Cardiac septum (tissue), 1 donor: Measurements from ENCODE around the gene SLC4A3. TPM values are rescaled to one million over a fixed set of nuclear protein-coding genes. Genes with fewer than 3 reads are reported as not detected.

Source experiments
- DNase-seq: peaks from one replicate; pipeline ENCODE4 v3.0.0-alpha.2; 2020; ENCODE audit warnings: low spot score
- intact Hi-C: fragments of 100-400 bp; cut with DNase I; formaldehyde crosslinking; loops from one replicate; pipeline ENCODE4 v1.14.0; 2022
- long read RNA-seq: library from polyadenylated mRNA; unstranded; transcript quantifications from one replicate; pipeline ENCODE4 v2.0.0, GENCODE V29; 2021
- total RNA-seq: library from RNA; stranded (reverse); fragmentation: NEBNext Ultra II Directional; extraction: Animal tissue kit (Norgen Biotek cat#: 25700); gene quantifications from one replicate; pipeline ENCODE4 v1.2.1, GENCODE V29; 2021
- donor health status: DM: no; HTN: no; CAD: no.

SLC4A3 gene
- total RNA-seq: 396 TPM
- long read RNA-seq, full-length matches to known transcripts: 87 of 827 reads
- long read RNA-seq, partial matches to known transcripts: 473 of 827 reads
- long read RNA-seq, other reads (novel, unspliced or antisense): 267 of 827 reads

- DNase-seq: peak; percentile 80
- intact Hi-C loops: no loop called here
Measured at GRCh38 chr2:219627103-219628100, at the start of gene SLC4A3. Gene SLC4A3 (plus strand): TSS chr2:219627630. CDS start chr2:219627993, 363 bp downstream.

DNA sequence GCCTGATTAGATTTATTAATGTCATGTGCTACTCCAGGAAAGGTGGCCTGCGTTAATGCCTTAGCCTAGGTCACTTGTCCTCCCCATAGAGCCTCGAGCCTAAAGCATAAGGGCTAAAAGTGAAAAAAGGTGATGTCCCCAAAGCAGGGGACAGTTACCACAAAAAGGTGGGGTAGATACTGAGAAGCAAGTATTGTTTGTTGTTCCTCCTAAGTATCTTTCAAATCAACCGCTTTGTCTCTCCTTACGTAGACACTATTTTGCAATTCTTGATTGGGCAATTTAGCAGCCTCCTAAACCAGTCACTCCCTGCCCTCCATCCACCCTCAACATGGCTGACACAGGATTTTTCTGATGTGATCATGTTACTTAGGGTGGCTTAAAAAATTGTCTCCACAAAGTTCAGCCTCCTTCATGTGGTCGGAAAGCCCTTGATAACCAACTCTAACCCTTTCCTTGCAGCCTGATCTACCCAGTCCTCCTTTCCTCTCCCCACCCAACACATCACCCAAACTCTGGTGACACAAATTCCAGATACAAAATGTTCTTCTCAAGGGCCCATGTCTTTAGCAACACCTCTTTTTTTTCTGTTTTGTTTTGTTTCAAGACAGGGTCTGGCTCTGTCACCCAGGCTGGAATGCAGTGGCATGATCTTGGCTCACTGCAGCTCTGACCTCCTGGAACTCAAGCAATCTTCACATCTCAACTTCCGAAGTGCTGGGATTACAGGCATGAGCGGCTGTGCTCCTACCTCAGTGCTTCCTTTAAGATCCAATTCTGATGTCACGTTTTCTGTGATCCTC is 48.4 kb upstream of the SLC4A3 start:
- no peak for DNase-seq
- intact Hi-C loops: no loop called here

GRCh38 chr2:219581346-219581745 is 46.1 kb upstream of the SLC4A3 start:
- DNase-seq: no peak
- intact Hi-C loops: no loop called here

DNA sequence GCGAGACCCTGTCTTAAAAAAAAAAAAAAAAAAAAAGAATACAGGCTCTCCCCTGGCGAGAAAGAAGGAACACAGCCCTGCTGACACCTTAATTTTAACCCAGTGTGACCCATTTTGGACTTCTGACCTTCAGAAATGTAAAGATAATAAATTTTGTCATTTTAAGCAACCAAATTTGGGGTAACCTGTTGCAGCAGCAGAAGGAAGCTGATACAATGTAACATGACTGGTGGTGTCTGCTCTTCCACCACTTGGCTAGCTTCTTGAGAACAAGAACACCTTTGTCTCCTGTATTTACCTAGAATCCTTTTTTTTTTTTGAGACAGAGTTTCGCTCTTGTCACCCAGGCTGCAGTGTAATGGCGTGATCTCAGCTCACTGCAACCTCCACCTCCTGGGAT is 36.3 kb upstream of the SLC4A3 start:
- intact Hi-C loops: loop anchor here (2.0 kb wide), 1 partner anchor 16 kb away; no protein-coding TSS in a partner anchor
- DNase-seq: no peak

- no peak for DNase-seq
- intact Hi-C loops: no loop called here
Measured at GRCh38 chr2:219592736-219593135, 34.7 kb upstream of the SLC4A3 start.

DNA sequence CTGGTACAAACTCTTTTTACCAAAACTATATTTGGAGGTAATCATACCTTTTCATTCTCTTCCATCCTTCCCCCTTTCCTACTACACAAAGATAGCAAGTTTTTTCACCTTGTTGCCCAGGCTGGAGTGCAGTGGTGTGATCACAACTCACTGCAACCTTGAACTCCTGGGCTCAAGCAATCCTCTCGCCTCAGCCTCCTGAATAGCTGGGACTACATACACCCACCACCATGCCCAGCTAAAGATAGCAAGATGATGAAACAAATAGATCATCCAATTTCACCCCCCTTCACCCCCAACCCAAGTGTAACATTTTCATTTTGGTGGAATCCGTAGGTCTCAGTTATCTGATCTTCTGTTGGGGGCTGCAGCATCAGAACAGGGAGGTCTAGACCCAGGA is 34.3 kb upstream of the SLC4A3 start:
- no peak for DNase-seq
- intact Hi-C loops: no loop called here

GRCh38 chr2:219595256-219595655 is 32.2 kb upstream of the SLC4A3 start:
- DNase-seq: no peak
- intact Hi-C loops: no loop called here

DNA sequence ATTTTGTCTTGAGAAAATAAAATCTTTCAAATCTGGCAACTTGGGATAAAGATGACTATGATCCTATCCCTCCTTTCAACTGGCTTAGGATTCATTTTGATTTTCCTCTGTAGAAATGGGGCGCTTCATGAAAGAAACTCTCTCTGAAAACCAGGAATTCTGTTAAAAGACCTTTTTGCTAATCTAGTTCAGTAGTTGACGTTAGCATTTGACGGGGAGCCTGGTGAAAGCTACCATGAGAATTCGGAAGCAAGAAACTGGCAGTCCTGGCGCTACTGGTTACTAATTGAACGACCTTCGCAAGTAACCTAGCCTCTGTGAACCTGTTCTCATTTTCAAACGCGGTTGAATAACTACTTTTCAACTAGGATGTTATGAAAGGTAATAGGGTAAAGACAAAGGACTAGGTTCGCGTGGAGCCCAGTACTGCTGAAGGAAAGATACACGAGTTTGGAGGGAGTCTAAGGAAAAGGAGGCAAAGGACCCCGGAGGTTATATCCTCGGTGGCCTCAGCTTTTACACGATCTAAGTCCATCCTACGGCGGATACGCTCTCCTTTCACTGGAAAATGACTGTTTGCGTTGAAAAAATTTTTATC is 30.4 kb upstream of the SLC4A3 start:
- intact Hi-C loops: loop anchor here (2.0 kb wide), 2 partner anchors 26 to 54 kb away; partner anchors contain the start of genes CHPF and OBSL1
- no peak for DNase-seq

DNA sequence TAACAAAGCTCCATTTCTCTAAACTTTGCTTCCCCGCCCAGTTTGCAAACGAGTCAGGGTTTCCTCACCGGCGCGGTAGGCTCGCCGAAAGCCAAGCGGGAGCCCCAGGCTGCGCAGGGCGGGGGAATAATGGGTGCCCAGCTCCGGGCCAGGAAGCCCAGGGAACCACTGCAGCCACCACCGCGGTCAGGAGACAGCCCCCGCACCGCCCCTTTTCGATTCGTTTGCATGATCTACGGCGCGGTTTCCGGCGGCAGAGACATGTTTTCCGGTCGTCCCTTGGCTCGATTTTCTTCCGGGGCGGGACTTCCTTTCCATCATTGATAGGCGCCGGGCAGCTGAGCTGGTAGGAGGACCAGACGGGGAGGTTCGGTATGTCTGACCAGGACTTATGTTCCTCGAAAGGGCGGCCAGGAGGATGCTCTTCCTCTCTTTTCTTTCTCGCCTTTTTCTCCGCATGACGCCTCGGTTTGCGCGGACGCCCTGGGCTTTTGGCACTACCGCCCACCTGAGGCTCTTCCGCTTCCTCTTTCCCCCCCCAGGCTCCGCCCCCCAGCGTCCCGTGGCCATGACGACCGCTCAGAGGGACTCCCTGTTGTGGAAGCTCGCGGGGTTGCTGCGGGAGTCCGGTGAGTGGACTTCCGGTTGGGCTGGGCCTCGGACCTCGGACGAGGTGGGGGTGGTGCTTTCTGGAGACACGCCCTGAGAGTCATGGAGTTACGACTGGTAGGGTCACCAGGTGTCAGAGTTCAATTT is 29.7 kb upstream of the SLC4A3 start, which contains the start of gene STK11IP:
Gene STK11IP, plus strand, starts transcription at position 306 of the 756 bp plus-strand sequence. Its CDS starts 263 bp downstream, at position 569.
- intact Hi-C loops: loop anchor here (2.0 kb wide), 2 partner anchors 27 to 55 kb away; partner anchors contain the start of genes CHPF and OBSL1
- peak; percentile 97 for DNase-seq

DNA sequence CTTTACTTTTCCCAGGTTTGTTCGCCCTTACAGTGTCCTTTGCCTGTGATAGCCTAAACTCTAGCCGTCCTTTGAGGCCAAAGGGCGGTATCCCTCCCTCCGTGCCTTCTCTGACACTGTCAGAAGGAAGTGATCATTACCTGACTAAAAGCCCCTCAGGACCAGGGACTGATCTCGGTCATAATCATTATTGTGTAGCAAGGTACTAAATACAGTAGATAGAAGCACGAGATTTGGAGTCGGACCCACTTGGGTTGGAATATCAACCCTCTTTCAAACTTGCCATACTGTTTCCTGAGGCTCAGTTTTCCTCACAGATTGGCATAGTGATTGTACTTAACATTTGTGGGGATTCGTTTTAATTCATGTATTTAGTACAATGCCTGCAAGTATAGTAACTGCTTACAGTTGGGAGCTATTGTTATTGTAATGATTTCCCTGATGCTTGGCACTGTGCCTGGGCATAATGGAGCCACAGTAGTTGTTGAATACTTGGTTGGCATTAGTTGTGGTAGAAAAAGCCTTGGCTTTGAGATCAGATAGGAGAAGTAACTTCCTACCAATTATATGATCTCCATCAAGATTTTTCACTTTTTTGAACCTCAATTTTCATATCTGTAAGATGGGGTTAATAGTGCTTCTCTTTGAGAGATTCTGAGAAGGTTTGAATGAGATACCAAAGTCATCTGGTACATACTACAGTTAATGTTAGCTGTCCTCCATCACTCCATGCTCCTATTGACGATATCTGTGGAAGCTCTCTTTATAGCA is 28.9 kb upstream of the SLC4A3 start:
- intact Hi-C loops: no loop called here
- DNase-seq: no peak

DNA sequence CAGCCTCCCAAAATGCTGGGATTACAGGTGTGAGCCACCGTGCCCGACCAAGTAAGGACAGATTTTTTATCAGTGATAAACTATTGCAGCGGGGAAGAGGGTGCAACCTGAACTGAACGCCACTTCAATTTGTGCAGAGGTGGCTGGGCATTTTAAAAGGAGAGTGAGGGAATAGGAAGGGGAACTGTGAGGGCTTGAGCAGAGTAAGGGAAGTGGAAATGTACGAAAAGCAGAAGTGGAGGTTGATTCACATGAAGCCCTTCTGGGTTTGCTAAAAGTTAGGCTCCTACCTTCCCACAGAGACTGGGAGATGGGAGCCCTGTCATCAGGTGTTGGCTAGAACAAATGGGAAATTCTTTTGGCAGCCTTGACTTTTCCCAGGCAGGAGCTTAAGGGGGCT is 23.7 kb upstream of the SLC4A3 start:
- intact Hi-C loops: loop anchor here (5.0 kb wide), 1 partner anchor 41 kb away; no protein-coding TSS in a partner anchor
- DNase-seq: no peak

- no peak for DNase-seq
- intact Hi-C loops: no loop called here
Measured at GRCh38 chr2:219605607-219605954, 21.8 kb upstream of the SLC4A3 start.

GRCh38 chr2:219607931-219608330 is 19.5 kb upstream of the SLC4A3 start:
- DNase-seq: no peak
- intact Hi-C loops: no loop called here

GRCh38 chr2:219608399-219608964 is 18.9 kb upstream of the SLC4A3 start:
- intact Hi-C loops: no loop called here

GRCh38 chr2:219609149-219609750 is 18.2 kb upstream of the SLC4A3 start:
- no peak for DNase-seq
- intact Hi-C loops: no loop called here

More at GRCh38 chr2:219608399-219608964, 18.9 kb upstream of the SLC4A3 start:
- no peak for DNase-seq

GRCh38 chr2:219611306-219611705 is 16.1 kb upstream of the SLC4A3 start:
- no peak for DNase-seq
- intact Hi-C loops: no loop called here

DNA sequence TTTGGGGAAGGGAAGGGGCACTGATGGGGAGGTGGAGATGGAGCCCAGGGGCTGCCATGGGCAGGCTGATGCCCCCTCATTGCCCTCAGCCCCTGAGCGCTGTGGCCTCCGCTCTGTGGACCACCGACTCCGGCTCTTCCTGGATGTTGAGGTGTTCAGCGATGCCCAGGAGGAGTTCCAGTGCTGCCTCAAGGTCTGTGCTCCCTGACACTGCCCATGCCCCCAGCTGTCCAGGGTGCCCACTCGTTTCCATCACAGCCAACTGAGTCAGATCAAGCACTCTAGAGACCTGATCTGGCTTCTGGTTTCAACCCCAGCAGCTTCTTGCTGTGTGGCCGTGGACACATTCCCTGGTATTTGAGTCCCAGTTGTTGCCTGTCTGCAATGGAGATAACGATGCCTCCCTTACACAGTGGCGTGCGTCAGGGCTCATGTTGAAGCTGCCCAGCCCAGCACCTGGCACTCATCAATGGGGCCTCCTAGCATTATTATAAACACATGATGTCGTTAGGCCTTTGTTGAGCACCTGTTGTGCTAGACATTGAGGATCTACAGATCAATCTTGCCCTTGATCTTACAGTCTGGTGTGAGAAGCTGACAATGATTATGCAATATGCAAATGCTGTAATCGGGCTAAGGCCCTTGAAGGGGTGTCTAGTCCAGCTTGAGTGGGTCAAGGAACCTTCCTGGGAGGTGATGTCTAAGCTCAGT is 15.4 kb upstream of the SLC4A3 start:
- intact Hi-C loops: no loop called here

More for the DNA sequence above, 15.4 kb upstream of the SLC4A3 start:
- peak; percentile 58 for DNase-seq
